CD4-positive, alpha-beta T cell (primary cell): Measurements from ENCODE around the gene ARPC4. TPM values are rescaled to one million over a fixed set of nuclear protein-coding genes. Genes with fewer than 3 reads are reported as not detected.

ENCODE experiments used
- ATAC-seq: fragments of 200-7000 bp; cut with Tn5 transposase; one replicate; pipeline ENCODE4 v1.10.0; 2022; ENCODE audit warnings: mild to moderate bottlenecking; ENCODE audit not compliant: poor library complexity
- CTCF ChIA-PET: fragments of 350-600 bp; sonication (Branson Sonifier 250); formaldehyde crosslinking; loops from one replicate; lab custom pipeline; 2021; ENCODE audit warnings: antibody characterized with exemption, inconsistent platforms; lab: Charles Lee
- POLR2A ChIA-PET: fragments of 350-600 bp; sonication (Branson Sonifier 250); formaldehyde crosslinking; loops from one replicate; lab custom pipeline; 2021; ENCODE audit warnings: antibody characterized with exemption, inconsistent platforms; lab: Charles Lee
- DNase-seq, 14 experiments: peaks; one replicate each; pipeline ENCODE4 v3.0.0-alpha.2; 2013 to 2020; ENCODE audit warnings: mixed read lengths in 2 of 14
- H3K27ac ChIP-seq, 2 donors: one replicate each; pipeline versions ENCODE4 v1.5.1 to v1.7.0; 2013; ENCODE audit warnings: low read length in 2 of 2, low read depth in 1 of 2, mild to moderate bottlenecking in 1 of 2
- H3K27me3 ChIP-seq, 2 experiments: 1 replicate in 1 of 2; 2 replicates in 1 of 2; pipeline versions ENCODE4 v1.6.1 to v1.7.0; 2013; ENCODE audit warnings: low read length in 2 of 2, control low read depth in 1 of 2, mild to moderate bottlenecking in 1 of 2, moderate library complexity in 1 of 2; ENCODE audit not compliant: insufficient read depth in 2 of 2, control insufficient read depth in 1 of 2
- H3K36me3 ChIP-seq: one replicate; pipeline ENCODE4 v1.6.1; 2013; ENCODE audit warnings: low read length, control low read depth; ENCODE audit not compliant: insufficient read depth
- H3K4me1 ChIP-seq: one replicate; pipeline ENCODE4 v1.6.1; 2013; ENCODE audit warnings: low read length, control low read depth; ENCODE audit not compliant: insufficient read depth
- H3K4me3 ChIP-seq: one replicate; pipeline ENCODE4 v1.5.1; 2013; ENCODE audit warnings: mild to moderate bottlenecking, low read length, moderate library complexity
- H3K9me3 ChIP-seq, 2 experiments: 1 replicate in 1 of 2; 2 replicates in 1 of 2; pipeline versions ENCODE4 v1.6.1 to v1.7.0; 2013; ENCODE audit warnings: low read length in 2 of 2, mild to moderate bottlenecking in 2 of 2, control low read depth in 1 of 2, moderate library complexity in 1 of 2; ENCODE audit not compliant: control insufficient read depth in 1 of 2, insufficient read depth in 1 of 2
- H3K27ac Mint-ChIP-seq: one replicate; pipeline ENCODE4 v1.8.0; 2020; ENCODE audit warnings: mixed read lengths
- H3K27me3 Mint-ChIP-seq: one replicate; pipeline ENCODE4 v1.8.0; 2021; ENCODE audit warnings: mixed read lengths
- H3K36me3 Mint-ChIP-seq: one replicate; pipeline ENCODE4 v1.8.0; 2021; ENCODE audit warnings: low read depth, mixed read lengths
- H3K4me1 Mint-ChIP-seq: one replicate; pipeline ENCODE4 v1.8.0; 2021; ENCODE audit warnings: low read depth, mixed read lengths
- H3K4me3 Mint-ChIP-seq: one replicate; pipeline ENCODE4 v1.8.0; 2020; ENCODE audit warnings: mild to moderate bottlenecking, mixed read lengths
- H3K9me3 Mint-ChIP-seq: one replicate; pipeline ENCODE4 v1.8.0; 2020; ENCODE audit warnings: mixed read lengths
- intact Hi-C, 2 experiments: fragments of 100-400 bp; cut with DNase I in 1 of 2; cut with micrococcal nuclease in 1 of 2; formaldehyde crosslinking; loops; one replicate each; pipeline versions ENCODE4 v1.15.1 to v1.9.0; 2023 to 2025; cut with DNase I, micrococcal nuclease
- total RNA-seq, 174 experiments: library from RNA in 2 of 174; stranded (reverse) in 2 of 174; gene quantifications; one replicate each; pipeline ENCODE4 v1.2.3 and lab custom pipeline; 2021 to 2026
- TF ChIP-seq, protein P1 (sequence below): fragments of 200-600 bp; IDR thresholded peaks from one replicate; pipeline ENCODE4 v1.8.0; 2022; ENCODE audit warnings: antibody characterized with exemption, mild to moderate bottlenecking

The ARPC4 gene
- total RNA-seq, 2 experiments from 2014 or later = 88.7 to 91.3 TPM

DNA sequence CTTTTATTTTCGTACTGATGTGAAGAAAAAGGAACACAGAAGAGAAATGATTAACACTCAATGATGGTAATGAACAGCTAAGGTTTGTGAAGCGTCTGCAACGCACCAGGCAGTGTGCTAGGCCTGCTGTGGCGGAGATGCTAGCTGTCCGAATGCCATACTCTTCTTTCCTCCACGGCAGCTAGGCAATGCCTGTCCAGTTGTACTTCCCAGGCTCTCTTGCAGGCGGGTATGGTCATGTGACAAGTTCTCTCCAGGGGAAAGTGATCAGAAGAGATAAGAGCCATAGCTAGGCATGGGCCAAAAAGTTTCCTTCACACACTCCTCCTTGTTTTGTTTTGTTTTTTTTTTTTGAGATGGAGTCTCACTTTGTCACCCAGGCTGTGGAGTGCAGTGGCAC lies 7.3 kb upstream of the ARPC4 start:
- Histone ChIP-seq H3K4me1 (peaks cover 34% of the 10 kb centered on the region), H3K4me3 (no peak overlapping the region), H3K27me3 (no peaks in the 10 kb centered on the region), H3K36me3 (peaks cover 89% of the 10 kb centered on the region), H3K27ac (no peak overlapping the region), H3K9me3 (no peaks in the 10 kb centered on the region)
- intact Hi-C loops = no loop called here
- no peaks in the 10 kb centered on the region for H3K9me3 Mint-ChIP-seq
- no peaks in the 10 kb centered on the region for H3K27me3 Mint-ChIP-seq
- ChIA-PET CTCF (no interaction called here), POLR2A (no interaction called here)
- peaks cover 75% of the 10 kb centered on the region for H3K36me3 Mint-ChIP-seq
- no peak for DNase-seq
- ATAC-seq = no peak
- H3K4me3 Mint-ChIP-seq = no peak overlapping the region
- H3K4me1 Mint-ChIP-seq = peaks cover 53% of the 10 kb centered on the region
- TF ChIP-seq, protein P1, sequence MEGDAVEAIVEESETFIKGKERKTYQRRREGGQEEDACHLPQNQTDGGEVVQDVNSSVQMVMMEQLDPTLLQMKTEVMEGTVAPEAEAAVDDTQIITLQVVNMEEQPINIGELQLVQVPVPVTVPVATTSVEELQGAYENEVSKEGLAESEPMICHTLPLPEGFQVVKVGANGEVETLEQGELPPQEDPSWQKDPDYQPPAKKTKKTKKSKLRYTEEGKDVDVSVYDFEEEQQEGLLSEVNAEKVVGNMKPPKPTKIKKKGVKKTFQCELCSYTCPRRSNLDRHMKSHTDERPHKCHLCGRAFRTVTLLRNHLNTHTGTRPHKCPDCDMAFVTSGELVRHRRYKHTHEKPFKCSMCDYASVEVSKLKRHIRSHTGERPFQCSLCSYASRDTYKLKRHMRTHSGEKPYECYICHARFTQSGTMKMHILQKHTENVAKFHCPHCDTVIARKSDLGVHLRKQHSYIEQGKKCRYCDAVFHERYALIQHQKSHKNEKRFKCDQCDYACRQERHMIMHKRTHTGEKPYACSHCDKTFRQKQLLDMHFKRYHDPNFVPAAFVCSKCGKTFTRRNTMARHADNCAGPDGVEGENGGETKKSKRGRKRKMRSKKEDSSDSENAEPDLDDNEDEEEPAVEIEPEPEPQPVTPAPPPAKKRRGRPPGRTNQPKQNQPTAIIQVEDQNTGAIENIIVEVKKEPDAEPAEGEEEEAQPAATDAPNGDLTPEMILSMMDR = no peak
- no peak overlapping the region for H3K27ac Mint-ChIP-seq

DNA sequence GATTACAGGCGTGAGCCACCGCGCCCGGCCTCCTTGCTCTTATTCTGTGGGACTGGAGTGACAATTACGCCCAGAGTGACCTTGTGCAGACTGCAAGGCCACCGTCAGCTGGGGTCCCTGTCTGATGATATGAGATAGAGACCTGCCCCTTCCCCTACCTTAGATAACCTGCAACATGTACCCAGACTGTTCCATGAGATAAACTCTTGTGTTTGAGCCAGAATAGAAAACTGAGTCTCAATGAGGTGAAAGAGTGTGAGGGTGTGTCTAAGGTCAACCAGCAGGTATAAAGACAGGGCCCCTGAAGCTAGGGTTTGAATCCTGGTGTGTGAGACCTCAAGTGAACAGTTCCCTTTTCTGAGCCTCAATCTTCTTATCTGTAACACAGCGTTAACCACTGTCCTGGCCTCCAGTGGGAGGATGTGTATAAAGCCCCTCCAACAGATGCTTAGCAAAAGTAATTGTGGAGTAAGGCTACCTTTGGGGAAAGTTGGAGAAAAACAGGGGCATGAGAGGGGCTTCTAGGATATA lies 6.6 kb upstream of the ARPC4 start:
- TF ChIP-seq, protein P1 = no peak
- Mint-ChIP-seq H3K36me3 (peaks cover 78% of the 10 kb centered on the region), H3K4me1 (peaks cover 53% of the 10 kb centered on the region)

DNA sequence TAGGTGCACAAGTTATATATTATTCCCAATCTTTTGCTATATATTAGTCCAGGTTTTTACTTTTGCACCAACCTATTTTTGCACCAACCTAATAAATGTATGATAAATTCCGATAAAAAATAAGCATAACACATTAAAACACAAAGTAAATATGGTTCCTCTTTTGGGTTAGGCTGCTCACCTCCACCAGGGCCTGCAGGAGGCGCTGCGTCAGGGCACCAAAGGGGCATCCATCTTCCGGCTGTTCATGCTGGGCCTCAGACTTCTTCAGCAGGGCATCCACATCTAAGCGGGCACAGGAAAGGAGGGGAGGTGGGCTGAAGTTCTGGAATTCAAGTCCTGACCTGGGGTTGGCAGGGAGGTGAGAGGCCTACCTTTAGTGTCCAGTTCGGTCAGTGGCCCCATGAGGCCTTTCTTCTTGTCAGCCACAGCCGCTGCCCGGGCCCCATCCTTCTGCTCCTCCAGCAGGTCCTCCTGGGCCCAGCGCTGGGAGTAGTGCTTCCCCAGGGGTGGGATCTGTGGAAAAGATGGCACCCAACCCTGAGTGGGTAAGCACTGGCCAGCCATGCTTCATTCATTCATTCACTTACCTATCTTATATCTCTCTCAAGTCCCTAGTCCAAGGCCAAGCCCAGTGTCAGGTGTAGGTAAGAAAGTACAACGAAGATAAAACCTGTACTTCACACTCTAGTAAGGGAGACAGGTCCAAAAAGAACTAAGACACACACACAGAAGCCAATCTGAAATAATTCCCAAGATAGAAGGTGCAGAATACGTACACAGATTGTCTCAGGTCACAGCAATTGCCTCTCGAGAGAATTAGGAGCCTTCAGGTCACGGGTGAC lies 5.8 kb upstream of the ARPC4 start:
- intact Hi-C loops = no loop called here
- H3K27me3 ChIP-seq = no peaks in the 10 kb centered on the region
- H3K36me3 Mint-ChIP-seq = peaks cover 72% of the 10 kb centered on the region
- ChIA-PET POLR2A (no interaction called here), CTCF (no interaction called here)
- H3K9me3 ChIP-seq = no peaks in the 10 kb centered on the region
- H3K27ac Mint-ChIP-seq = peak overlapping the region; percentile 44
- H3K4me1 ChIP-seq = peaks cover 34% of the 10 kb centered on the region
- no peak overlapping the region for H3K4me3 ChIP-seq
- no peak overlapping the region for H3K27ac ChIP-seq
- ATAC-seq (no peak), DNase-seq (no peak)
- TF ChIP-seq, protein P1 = peak; percentile 26
- no peaks in the 10 kb centered on the region for H3K27me3 Mint-ChIP-seq
- H3K4me3 Mint-ChIP-seq = peak overlapping the region; percentile 54
- H3K9me3 Mint-ChIP-seq = no peaks in the 10 kb centered on the region
- peaks cover 80% of the 10 kb centered on the region for H3K36me3 ChIP-seq
- peaks cover 57% of the 10 kb centered on the region for H3K4me1 Mint-ChIP-seq

More for the DNA sequence above, 6.6 kb upstream of the ARPC4 start:
- no peaks in the 10 kb centered on the region for H3K9me3 ChIP-seq
- ATAC-seq (no peak), DNase-seq (no peak)
- no peak overlapping the region for H3K4me3 ChIP-seq
- H3K27me3 ChIP-seq = no peaks in the 10 kb centered on the region
- no peak overlapping the region for H3K4me3 Mint-ChIP-seq
- peaks cover 88% of the 10 kb centered on the region for H3K36me3 ChIP-seq
- CTCF ChIA-PET = no interaction called here
- POLR2A ChIA-PET = no interaction called here
- H3K27ac ChIP-seq = no peak overlapping the region
- H3K27me3 Mint-ChIP-seq = no peaks in the 10 kb centered on the region
- intact Hi-C loops = no loop called here
- H3K4me1 ChIP-seq = peaks cover 34% of the 10 kb centered on the region
- no peaks in the 10 kb centered on the region for H3K9me3 Mint-ChIP-seq
- H3K27ac Mint-ChIP-seq = no peak overlapping the region
